NCI-H460 (cell line): ENCODE results near the gene SPSB4. TPM values are rescaled to one million over a fixed set of nuclear protein-coding genes. Genes with fewer than 3 reads are reported as not detected.
A peak's percentile ranks its signal among the peaks of the same experiment; 100 is the strongest.

ENCODE experiments used
- DNase-seq: peaks from one replicate; pipeline ENCODE4 v3.0.0-alpha.2; 2016; ENCODE audit warnings: low read depth; ENCODE audit errors: extremely low read depth
- total RNA-seq: library from RNA; depleted of rRNA; stranded (reverse); fragments of >200 nt; shearing (Covaris generic); gene quantifications from 2 replicates; pipeline ENCODE4 v1.2.3, GENCODE V29; 2014

Gene SPSB4
- total RNA-seq, 1 experiment from 2014 or later: 0.10 TPM

- DNase-seq: no peak
Observed at GRCh38 chr3:141148770-141149169, 97.6 kb downstream of the SPSB4 start.

GRCh38 chr3:141150081-141150830 lies 99.1 kb downstream of the SPSB4 start:
- no peak for DNase-seq

GRCh38 chr3:141150931-141151330 lies 99.8 kb downstream of the SPSB4 start:
- DNase-seq: no peak

- no peak for DNase-seq
Observed at GRCh38 chr3:141151439-141151838, 100.3 kb downstream of the SPSB4 start.

GRCh38 chr3:141152130-141152529 lies 101.0 kb downstream of the SPSB4 start:
- no peak for DNase-seq

GRCh38 chr3:141152801-141153678 lies 101.9 kb downstream of the SPSB4 start:
- no peak for DNase-seq

- no peak for DNase-seq
Observed at GRCh38 chr3:141153679-141153966, 102.5 kb downstream of the SPSB4 start.

GRCh38 chr3:141164852-141165251 lies 113.7 kb downstream of the SPSB4 start:
- no peak for DNase-seq

GRCh38 chr3:141167681-141168080 lies 116.5 kb downstream of the SPSB4 start:
- DNase-seq: no peak

GRCh38 chr3:141170678-141171295 lies 119.6 kb downstream of the SPSB4 start:
- DNase-seq: no peak

GRCh38 chr3:141174674-141175073 lies 123.5 kb downstream of the SPSB4 start:
- no peak for DNase-seq

- no peak for DNase-seq
Observed at GRCh38 chr3:141176775-141177174, 125.6 kb downstream of the SPSB4 start.

GRCh38 chr3:141178026-141178425 lies 126.9 kb downstream of the SPSB4 start:
- no peak for DNase-seq

- DNase-seq: no peak
Observed at GRCh38 chr3:141178551-141178950, 127.4 kb downstream of the SPSB4 start.

GRCh38 chr3:141179983-141180382 lies 128.8 kb downstream of the SPSB4 start:
- DNase-seq: no peak

- no peak for DNase-seq
Observed at GRCh38 chr3:141181196-141181595, 130.0 kb downstream of the SPSB4 start.

- no peak for DNase-seq
Observed at GRCh38 chr3:141181819-141182218, 130.7 kb downstream of the SPSB4 start.

GRCh38 chr3:141183606-141184005 lies 132.5 kb downstream of the SPSB4 start:
- DNase-seq: no peak

GRCh38 chr3:141184430-141184829 lies 133.3 kb downstream of the SPSB4 start:
- DNase-seq: no peak

- DNase-seq: no peak
Observed at GRCh38 chr3:141191097-141191749, 140.1 kb downstream of the SPSB4 start.

GRCh38 chr3:141192345-141192744 lies 141.2 kb downstream of the SPSB4 start:
- peak; percentile 93 for DNase-seq
